ENCODE data around the gene BAIAP3.

- TF ChIP-seq, protein P1, sequence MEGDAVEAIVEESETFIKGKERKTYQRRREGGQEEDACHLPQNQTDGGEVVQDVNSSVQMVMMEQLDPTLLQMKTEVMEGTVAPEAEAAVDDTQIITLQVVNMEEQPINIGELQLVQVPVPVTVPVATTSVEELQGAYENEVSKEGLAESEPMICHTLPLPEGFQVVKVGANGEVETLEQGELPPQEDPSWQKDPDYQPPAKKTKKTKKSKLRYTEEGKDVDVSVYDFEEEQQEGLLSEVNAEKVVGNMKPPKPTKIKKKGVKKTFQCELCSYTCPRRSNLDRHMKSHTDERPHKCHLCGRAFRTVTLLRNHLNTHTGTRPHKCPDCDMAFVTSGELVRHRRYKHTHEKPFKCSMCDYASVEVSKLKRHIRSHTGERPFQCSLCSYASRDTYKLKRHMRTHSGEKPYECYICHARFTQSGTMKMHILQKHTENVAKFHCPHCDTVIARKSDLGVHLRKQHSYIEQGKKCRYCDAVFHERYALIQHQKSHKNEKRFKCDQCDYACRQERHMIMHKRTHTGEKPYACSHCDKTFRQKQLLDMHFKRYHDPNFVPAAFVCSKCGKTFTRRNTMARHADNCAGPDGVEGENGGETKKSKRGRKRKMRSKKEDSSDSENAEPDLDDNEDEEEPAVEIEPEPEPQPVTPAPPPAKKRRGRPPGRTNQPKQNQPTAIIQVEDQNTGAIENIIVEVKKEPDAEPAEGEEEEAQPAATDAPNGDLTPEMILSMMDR (IDR thresholded peaks at IDR 0.05), result no peak
- no peak for TF ChIP-seq POLR2A (IDR thresholded peaks at IDR 0.05)
Measured at GRCh38 chr16:1325261-1325660, 8.2 kb upstream of the BAIAP3 start.

Measured in Peyer's patch (tissue), 4 donors.